Fibroblast of the aortic adventitia (primary cell): ENCODE data around the gene NDUFB10. TPM values are rescaled to one million over a fixed set of nuclear protein-coding genes. Genes with fewer than 3 reads are reported as not detected.

Experiments
- DNase-seq: peaks from one replicate; pipeline ENCODE4 v3.0.0-alpha.2; 2010; ENCODE audit warnings: low read depth
- H3K4me3 ChIP-seq: 2 replicates; pipeline ENCODE4 v1.5.1; 2011; ENCODE audit warnings: low read depth, mild to moderate bottlenecking, control low read depth, low read length, moderate library complexity
- total RNA-seq: library from RNA; depleted of rRNA; stranded (reverse); fragments of >200 nt; gene quantifications from 2 replicates; pipeline ENCODE4 v1.2.3, GENCODE V29; 2012; ENCODE audit warnings: low replicate concordance
- TF ChIP-seq, protein P1 (sequence below): IDR thresholded peaks from 2 replicates; pipeline ENCODE4 v1.5.1; 2011; ENCODE audit warnings: mild to moderate bottlenecking, low read length, control low read depth, inconsistent platforms; ENCODE audit not compliant: insufficient read depth

Gene NDUFB10
- total RNA-seq, 1 donor = 105 TPM

DNA sequence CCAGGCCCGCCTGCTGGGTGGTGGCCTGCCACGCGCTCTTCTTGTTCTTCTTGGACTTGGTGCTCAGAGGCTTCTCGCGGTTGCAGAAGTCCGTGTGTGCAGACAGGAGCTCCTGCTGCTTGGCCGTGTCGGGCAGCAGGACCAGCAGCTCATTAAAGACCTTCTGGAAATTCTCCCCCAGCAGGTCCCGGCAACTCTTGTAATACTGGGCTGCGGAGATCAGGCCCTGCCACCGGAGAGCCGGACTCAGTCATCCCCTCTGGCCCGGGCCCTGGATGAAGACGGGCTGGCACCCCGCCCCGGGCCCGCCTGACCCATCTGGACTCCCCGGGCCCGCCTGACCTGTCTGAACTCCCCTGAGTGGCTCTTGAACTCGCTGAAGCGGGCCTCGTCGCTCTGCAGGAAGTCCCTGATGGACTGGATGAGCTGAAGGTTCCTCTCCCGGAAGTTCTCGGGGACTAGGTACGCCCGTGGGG, 39.1 kb downstream of the NDUFB10 start:
- H3K4me3 ChIP-seq = no peak overlapping the region
- no peak for DNase-seq
- TF ChIP-seq, protein P1, sequence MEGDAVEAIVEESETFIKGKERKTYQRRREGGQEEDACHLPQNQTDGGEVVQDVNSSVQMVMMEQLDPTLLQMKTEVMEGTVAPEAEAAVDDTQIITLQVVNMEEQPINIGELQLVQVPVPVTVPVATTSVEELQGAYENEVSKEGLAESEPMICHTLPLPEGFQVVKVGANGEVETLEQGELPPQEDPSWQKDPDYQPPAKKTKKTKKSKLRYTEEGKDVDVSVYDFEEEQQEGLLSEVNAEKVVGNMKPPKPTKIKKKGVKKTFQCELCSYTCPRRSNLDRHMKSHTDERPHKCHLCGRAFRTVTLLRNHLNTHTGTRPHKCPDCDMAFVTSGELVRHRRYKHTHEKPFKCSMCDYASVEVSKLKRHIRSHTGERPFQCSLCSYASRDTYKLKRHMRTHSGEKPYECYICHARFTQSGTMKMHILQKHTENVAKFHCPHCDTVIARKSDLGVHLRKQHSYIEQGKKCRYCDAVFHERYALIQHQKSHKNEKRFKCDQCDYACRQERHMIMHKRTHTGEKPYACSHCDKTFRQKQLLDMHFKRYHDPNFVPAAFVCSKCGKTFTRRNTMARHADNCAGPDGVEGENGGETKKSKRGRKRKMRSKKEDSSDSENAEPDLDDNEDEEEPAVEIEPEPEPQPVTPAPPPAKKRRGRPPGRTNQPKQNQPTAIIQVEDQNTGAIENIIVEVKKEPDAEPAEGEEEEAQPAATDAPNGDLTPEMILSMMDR = no peak

DNA sequence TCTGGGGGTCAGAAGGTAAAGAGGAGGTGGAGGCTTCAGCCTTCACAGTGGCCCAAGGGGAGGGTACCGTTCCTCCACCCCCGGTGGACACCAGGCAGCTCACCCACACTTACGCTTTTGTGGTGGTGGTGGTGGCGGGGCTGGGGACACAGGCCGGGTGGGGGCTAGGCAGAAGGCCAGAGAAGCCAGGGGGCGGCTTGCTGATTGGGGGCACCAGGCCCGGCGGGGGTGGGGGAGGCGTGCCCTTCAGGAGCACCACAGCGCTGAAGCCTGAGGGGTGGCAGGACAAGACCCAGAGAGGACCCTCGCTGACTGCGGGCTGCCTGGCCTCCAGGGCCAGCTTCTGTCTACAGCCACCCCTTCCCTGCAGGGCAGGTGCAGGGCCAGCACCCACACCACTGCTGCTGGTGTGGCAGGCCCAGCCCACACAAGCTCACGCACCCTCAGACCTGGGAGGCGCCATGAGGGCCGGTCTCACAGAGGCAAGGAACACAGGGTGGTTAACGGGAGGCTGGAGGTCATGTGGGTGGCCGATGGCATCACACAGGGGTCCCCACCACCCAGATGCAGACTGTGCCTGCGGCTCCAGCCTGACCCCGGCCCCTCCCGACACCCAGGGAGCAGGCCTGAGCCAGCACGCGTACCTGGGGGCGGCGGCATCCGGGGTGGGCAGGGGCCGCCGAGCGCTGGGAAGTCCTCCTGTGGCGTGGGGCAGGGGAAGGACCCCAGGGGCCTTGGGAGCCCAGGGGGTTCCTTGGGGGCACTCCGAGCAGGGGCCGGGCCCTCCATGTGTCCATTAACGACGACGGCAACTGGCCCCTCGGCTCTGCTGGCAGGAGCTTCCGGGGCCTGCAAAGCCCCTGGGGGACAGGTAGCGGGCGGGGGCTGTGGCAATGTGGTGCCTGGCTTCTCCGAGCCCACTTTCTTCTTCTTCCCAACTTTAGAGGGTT, 39.8 kb downstream of the NDUFB10 start:
- TF ChIP-seq, protein P1 = no peak
- H3K4me3 ChIP-seq = no peak overlapping the region
- no peak for DNase-seq

DNA sequence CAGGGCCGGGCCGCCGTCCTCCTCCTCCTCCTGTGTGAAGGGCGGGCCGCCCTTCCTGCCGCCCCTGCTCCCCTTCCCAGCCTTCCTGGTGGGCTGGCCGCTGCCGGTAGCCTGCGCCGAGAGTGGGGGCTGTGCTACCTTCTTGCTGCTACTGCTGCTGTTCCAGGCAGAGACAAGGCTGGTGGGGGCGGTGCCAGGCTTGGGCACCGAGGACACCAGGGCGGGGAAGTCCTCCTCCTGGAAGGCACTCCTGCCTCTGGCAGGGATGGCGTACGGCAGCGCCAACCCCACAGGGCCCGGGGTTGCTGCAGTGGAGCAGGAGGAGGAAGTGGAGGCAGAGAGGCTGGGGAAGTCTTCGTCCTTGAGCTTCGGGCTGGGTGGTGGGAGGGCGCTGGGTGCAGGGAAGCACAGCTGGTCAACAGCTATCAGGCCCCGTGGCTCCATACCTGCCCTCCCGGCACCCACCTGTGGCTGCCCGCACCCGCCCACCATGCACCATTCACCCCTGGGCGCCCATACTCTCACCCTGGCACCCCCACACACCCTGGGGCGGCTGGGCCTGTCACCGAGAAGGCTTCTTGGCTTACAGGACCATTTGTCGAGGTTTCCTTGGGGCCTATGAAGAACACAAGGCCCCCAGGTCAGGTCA, 40.7 kb downstream of the NDUFB10 start:
- TF ChIP-seq, protein P1 = no peak
- H3K4me3 ChIP-seq = no peak overlapping the region
- DNase-seq = no peak

DNA sequence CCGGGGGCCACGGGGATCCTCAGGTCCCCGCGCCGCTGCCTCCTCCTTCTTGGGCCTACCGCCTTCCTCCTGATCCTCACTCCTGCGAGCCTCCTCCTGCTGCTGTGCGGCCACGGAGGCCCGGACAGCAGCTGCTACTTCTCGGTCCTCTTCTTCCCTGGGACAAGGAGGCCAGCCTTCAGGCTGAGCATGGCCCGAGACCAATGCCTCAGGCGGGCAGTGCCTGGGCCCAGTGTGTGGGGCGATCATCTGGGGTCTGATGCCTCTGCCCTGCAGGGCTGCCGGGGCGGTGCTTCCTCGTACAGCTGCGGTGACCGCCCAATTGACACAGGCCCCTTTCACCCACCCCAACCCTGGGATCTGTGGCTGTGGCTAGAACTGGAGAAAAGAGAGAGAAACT, 41.7 kb downstream of the NDUFB10 start:
- no peak overlapping the region for H3K4me3 ChIP-seq
- TF ChIP-seq, protein P1 = no peak
- no peak for DNase-seq

DNA sequence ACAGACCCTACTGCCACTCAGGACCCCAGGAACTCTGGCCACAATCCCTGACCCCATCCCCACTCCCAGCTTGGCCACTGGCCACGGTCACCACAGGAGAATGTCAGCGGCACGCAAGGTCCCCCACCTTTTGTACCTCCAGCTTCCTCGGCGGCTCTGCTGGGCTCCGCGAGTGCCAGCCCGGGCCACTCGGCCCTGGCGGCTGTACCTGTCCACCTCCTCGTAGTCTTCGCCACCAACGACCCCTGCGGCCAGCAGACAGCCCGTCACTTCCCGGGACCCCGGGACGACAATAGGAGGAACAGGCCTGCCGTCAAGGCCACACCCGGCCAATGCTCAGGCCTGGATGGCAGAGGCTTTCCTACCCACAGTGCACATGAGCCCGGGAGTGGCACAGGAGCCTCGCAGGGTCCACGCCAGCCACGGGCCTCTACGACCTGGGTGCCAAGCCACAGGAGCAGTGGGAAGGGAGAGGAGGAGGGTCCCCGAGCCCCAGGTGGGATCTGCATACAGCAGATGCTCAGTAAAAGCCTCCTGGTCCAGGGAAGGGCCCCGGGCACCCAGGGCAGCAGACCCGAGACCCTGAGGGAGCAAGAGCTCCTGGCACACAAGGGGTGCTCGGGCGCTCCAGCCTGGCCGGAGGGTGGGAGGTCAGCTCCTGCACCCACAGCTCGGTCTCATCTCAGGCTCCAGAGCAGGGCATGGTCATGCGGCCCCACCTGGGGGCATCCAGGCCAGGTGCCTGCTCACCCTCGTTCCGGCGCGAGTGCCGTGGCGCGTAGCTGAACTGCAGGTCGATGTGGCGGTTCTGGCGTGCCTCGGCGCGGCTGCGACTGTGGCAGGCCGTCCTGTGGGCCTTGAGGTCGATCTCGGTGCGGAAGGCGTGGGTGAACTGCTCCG, 42.4 kb downstream of the NDUFB10 start:
- H3K4me3 ChIP-seq = no peak overlapping the region
- no peak for DNase-seq
- TF ChIP-seq, protein P1 = no peak
